ENCODE results near the gene RTP4.
"Not testable (repeated sequence)": the region's sequence is repeated elsewhere in the genome, so short reads cannot be mapped to it uniquely, and the experiment has no call there.

Gene RTP4

DNA sequence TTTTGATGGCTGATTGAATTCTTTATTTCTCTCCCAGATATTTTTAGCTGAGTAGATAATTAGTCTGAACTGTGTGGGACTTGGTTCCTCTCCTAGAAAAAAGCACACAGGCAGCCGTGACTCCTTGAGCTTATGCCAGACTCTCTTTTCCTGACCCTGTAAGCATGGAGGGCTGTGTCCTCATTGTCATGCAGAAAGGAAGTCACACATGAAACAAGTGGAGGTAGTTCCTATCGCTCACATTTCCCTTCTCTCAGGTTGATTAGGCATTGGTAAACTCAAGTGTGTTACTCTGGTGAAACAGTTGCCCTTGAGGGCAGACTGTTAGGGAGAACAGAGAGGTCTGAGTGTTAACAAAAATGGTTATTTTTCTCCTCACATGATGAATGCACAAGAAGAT is 6.3 kb upstream of the RTP4 start:
- intact Hi-C loops (cut with DNase I), result no loop called here
- DNase-seq, result peak in 1 of 42 donors; percentile 16

GRCh38 chr3:187367561-187368103 is 553 bp upstream of the RTP4 start:
- peak in 32 of 42 donors; percentile 5 to 70 (median 26) for DNase-seq
- intact Hi-C loops (cut with DNase I), result no loop called here

DNA sequence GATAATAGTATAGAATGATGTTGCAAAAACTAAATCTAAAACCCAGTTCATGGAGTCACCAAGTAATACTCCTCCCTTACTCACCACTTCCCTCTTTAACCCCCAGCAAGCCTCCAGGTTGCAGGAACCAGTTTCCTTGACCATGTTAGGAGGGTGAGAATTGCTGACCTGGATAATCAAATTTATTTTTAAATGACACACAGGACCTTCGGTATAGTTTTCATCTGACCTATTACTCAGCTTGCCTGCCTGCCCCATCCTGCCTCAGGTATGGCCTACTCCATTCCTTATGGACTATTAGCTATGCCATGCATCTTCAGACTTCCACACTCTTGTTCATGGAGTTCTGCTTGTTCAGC is 883 bp downstream of the RTP4 start:
- DNase-seq, result no peak
- intact Hi-C loops (cut with DNase I), result no loop called here

DNA sequence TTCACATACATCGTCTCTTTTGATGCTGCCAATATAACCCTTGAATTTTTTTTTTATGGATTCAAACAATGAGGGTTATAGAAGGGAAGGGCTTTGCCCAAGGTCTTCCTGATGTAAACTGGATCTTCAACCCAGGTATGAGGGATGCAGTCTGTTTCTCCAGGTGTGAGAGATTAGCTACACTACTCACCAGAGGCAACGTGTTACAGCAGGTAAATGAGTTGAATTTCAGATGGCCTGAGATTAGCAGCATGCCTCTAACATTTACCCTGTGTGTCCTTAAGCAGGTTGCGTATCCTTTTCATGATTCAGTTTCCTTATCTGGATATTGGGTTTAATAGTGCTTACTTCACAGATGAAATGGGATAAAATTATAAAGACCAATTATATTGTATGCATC is 1.9 kb downstream of the RTP4 start:
- intact Hi-C loops (cut with DNase I), result no loop called here
- no peak for DNase-seq

DNA sequence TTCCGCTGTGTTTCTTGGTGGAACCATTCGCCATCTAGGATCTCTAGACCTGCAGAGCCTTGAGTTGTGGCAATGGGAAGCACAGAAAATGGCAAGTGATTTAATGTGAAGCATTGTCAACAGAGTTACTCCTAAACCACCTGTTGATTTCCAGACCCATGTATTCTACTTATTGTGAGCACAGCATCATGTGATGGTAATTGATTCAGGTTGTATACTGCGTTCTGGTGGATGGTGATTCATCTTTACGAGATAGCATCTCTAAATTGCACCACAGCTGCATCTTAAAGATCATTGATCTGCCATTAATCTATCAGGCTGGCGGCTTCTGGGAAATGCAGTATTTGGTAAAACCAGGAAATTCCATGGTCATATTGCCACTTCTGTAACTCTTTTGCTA is 7.4 kb downstream of the RTP4 start:
- intact Hi-C loops (cut with DNase I), result no loop called here
- no peak for DNase-seq

GRCh38 chr3:187377842-187378241 is 9.7 kb downstream of the RTP4 start:
- intact Hi-C loops (cut with DNase I), result no loop called here
- DNase-seq, result no peak

- DNase-seq, result no peak
- intact Hi-C loops (cut with DNase I), result no loop called here
Observed at GRCh38 chr3:187382609-187383151, 14.5 kb downstream of the RTP4 start.

DNA sequence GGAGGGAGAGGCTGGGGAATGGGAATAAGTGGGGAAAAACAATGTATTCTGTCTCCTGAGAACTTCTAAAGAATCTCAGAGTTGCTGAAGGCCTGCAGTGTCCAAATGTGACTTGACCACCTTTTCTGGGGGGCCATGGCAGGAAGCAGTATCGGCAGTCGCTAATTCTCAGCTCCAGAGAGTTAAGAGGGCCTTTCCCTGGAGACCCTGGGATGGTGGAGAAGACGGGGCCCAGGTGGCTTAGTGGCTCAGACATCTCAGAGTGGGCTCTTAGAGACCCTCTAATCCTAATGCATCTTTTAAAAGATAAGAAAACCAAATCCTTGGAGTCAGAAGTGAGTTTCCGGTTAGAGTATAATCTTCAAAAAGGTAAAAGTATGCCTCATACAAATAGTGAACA is 15.1 kb downstream of the RTP4 start:
- no peak for DNase-seq
- intact Hi-C loops (cut with DNase I), result no loop called here

- DNase-seq, result peak in 4 of 42 donors; percentile 18 to 47 (median 36)
- intact Hi-C loops (cut with DNase I), result no loop called here
Observed at GRCh38 chr3:187385296-187385695, 17.1 kb downstream of the RTP4 start.

GRCh38 chr3:187396661-187397060 is 28.5 kb downstream of the RTP4 start:
- DNase-seq, result no peak
- intact Hi-C loops (cut with DNase I), result no loop called here

- intact Hi-C loops (cut with DNase I), result no loop called here
- DNase-seq, result peak in 8 of 42 donors; percentile 18 to 60 (median 34)
Observed at GRCh38 chr3:187398955-187399354, 30.8 kb downstream of the RTP4 start.

DNA sequence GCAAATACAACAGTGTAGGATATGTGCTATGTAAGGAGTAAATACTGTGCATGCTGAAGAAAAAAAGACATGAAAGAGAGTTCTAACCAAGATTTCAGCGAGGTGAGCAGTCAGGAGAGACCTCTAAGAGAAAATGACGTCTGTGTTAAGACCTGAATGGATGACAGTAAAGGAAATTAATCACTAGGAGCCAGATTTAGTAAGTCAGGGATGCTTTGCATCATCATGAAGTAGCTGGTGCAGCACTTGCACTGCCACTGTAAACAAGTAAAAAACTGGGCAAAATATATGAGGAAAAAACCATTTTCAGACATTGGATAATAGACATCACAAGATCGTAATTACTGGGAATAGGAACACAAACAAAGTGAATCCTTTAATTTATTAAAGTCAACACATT is 32.6 kb downstream of the RTP4 start:
- intact Hi-C loops (cut with DNase I), result no loop called here
- no peak for DNase-seq

DNA sequence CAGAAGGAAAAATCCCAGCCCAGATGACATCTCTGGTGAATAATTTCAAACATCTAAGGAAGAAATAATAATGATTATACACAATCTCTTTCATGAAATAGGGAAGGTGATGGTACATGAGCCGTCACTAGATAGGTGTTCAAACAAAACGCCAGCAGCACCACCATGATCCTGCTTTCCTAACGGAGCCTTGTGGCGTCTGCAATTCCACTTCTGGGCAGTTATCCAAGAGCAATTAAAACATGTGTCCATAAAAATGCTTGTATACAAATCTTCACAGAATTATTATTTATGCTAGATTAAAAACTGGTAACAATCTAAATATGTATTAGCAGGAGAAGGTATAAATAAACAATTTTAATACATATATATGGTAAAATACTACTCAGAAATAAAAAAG is 33.7 kb downstream of the RTP4 start:
- DNase-seq, result no peak
- intact Hi-C loops (cut with DNase I), result no loop called here

GRCh38 chr3:187403768-187404288 is 35.6 kb downstream of the RTP4 start:
- intact Hi-C loops (cut with DNase I), result no loop called here
- DNase-seq, result no peak

- DNase-seq, result no peak
- intact Hi-C loops (cut with DNase I), result no loop called here
Observed at GRCh38 chr3:187406927-187407326, 38.7 kb downstream of the RTP4 start.

DNA sequence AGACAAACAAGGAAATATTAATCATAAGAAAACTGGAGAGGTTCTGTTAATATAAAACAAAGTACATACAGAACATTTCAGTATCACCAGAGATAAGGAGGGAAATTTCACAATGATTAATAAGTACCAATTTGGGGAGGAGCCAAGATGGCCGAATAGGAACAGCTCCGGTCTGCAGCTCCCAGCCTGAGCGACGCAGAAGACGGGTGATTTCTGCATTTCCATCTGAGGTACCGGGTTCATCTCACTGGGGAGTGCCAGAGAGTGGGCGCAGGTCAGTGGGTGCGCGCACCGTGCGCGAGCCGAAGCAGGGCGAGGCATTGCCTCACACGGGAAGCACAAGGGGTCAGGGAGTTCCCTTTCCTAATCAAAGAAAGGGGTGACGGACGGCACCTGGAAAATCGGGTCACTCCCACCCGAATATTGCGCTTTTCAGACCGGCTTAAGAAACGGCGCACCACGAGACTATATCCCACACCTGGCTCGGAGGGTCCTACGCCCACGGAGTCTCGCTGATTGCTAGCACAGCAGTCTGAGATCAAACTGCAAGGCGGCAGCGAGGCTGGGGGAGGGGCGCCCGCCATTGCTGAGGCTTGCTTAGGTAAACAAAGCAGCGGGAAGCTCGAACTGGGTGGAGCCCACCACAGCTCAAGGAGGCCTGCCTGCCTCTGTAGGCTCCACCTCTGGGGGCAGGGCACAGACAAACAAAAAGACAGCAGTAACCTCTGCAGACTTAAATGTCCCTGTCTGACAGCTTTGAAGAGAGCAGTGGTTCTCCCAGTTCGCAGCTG is 44.0 kb downstream of the RTP4 start:
- intact Hi-C loops (cut with DNase I); DNase-seq: not testable (repeated sequence)

Data from head of caudate nucleus (tissue), 42 donors.